Bronchial epithelial cell (primary cell): Measurements from ENCODE around the gene RUVBL1. TPM values are rescaled to one million over a fixed set of nuclear protein-coding genes. Genes with fewer than 3 reads are reported as not detected.

ENCODE experiments used
- DNase-seq: peaks from one replicate; pipeline ENCODE4 v3.0.0-alpha.2; 2010; ENCODE audit warnings: low read depth
- FAIRE-seq: peaks from 2 replicates; lab custom pipeline; 2011; peaks lifted over from hg19 to GRCh38; lab: Jason Lieb, UNC
- H3K27me3 ChIP-seq: 2 replicates; pipeline ENCODE4 v1.5.1; 2011; ENCODE audit warnings: low read length; ENCODE audit not compliant: control insufficient read depth, insufficient read depth
- H3K36me3 ChIP-seq: 2 replicates; pipeline ENCODE4 v1.5.1; 2011; ENCODE audit warnings: low read length; ENCODE audit not compliant: control insufficient read depth, insufficient read depth
- H3K4me3 ChIP-seq: 2 replicates; pipeline ENCODE4 v1.5.1; 2011; ENCODE audit warnings: mild to moderate bottlenecking, low read depth, low read length, control low read depth
- CTCF ChIP-seq: IDR thresholded peaks from 2 replicates; pipeline ENCODE4 v1.5.1; 2011; ENCODE audit warnings: mild to moderate bottlenecking, moderate library complexity, low read length, control low read depth, inconsistent platforms; ENCODE audit not compliant: insufficient read depth, severe bottlenecking
- total RNA-seq: library from RNA; depleted of rRNA; stranded (reverse); fragments of >200 nt; gene quantifications from 2 replicates; pipeline ENCODE4 v1.2.1, GENCODE V29; 2014

The RUVBL1 gene
- total RNA-seq, 1 donor from 2014 or later, result 60.8 TPM

GRCh38 chr3:128145279-128145678 is 21.7 kb upstream of the RUVBL1 start:
- H3K36me3 ChIP-seq, result no peaks in the 10 kb centered on the region
- DNase-seq (no peak), FAIRE-seq (no peak)
- TF ChIP-seq CTCF, result no peak
- H3K27me3 ChIP-seq, result no peaks in the 10 kb centered on the region
- no peak overlapping the region for H3K4me3 ChIP-seq

GRCh38 chr3:128144512-128145187 is 21.0 kb upstream of the RUVBL1 start:
- FAIRE-seq (no peak), DNase-seq (no peak)
- Histone ChIP-seq H3K27me3 (no peaks in the 10 kb centered on the region), H3K36me3 (no peaks in the 10 kb centered on the region), H3K4me3 (no peak overlapping the region)
- no peak for TF ChIP-seq CTCF

GRCh38 chr3:128143496-128143895 is 19.9 kb upstream of the RUVBL1 start:
- Histone ChIP-seq H3K27me3 (no peaks in the 10 kb centered on the region), H3K36me3 (no peaks in the 10 kb centered on the region), H3K4me3 (no peak overlapping the region)
- no peak for TF ChIP-seq CTCF
- no peak for DNase-seq
- no peak for FAIRE-seq

DNA sequence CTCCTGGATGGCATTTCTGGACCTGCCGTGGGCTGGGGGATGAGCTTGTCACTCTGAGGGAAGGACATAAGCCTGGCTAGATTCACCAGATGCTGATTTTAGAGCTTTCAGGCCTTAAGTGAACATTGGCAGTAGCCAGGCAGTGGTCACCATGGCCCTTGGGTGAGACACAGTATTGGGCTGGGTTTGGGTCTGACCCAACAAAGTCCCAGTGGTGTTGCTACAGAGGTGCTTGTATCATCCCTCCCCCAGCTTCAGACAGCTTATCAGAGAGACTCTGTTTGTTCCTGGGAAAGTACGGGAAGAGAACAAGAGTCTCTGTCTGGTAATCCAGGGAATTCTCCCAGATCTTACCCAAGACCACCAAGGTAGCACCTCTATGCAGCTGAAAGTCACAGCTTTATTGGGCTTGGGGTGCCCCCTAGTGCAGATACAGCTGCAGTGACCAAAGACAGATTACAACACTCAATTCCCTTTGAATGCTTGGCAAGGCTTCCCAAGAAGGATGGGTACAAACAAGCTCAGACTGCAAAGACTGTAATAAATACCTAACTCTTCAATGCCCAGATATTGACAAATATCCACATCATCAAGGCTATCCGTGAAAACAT is 9.8 kb upstream of the RUVBL1 start:
- Histone ChIP-seq H3K4me3 (no peak overlapping the region), H3K27me3 (no peaks in the 10 kb centered on the region), H3K36me3 (no peaks in the 10 kb centered on the region)
- DNase-seq (peak; percentile 60), FAIRE-seq (no peak)
- peak; percentile 69 for TF ChIP-seq CTCF

DNA sequence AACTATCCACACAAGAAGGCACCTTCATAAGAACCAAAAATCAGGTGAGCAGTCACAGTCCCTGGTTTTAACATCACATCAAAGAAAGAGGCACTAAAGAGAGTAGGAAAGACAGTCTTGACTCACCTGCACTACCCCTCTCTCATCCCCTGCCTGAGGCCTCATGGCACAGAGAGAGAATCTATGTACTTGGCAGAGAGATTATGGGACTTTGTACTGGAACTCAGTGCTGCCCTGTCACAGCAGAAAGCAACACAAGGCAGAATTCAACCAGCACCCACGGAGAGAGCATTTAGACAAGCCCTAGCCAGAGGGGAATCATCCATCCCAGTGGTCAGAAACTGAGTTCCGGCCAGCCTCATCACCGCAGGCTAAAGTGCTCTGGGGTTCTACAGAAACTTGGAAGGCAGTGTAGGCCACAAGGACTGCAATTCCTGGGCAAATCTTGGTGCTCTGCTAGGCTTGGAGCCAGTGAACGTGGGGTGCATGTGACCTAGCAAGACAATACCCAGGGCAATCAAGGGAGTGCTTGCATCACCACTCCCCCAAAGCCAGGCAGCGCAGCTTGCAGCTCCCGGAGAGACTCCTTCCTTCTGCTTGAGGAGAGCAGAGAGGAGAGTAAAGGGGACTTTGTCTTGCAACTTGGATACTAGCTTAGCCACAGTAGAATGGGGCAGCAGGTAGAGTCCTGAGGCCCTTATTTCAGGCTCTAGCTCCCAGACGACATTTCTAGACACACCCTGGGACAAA is 8.5 kb upstream of the RUVBL1 start:
- TF ChIP-seq CTCF, result no peak
- FAIRE-seq (no peak), DNase-seq (no peak)
- no peaks in the 10 kb centered on the region for H3K27me3 ChIP-seq
- no peak overlapping the region for H3K4me3 ChIP-seq
- H3K36me3 ChIP-seq, result no peaks in the 10 kb centered on the region
